Gastroesophageal sphincter (tissue), 4 donors: Measurements from ENCODE around the gene SH3GL3. TPM values are rescaled to one million over a fixed set of nuclear protein-coding genes. Genes with fewer than 3 reads are reported as not detected.

Experiments
- ATAC-seq: fragments of 150-250 bp; one replicate; pipeline ENCODE4 v1.9.1; 2016; ENCODE audit warnings: mild to moderate bottlenecking, moderate library complexity
- H3K27ac ChIP-seq, 4 donors: fragments of 200-600 bp; sonication (generic) in 3 of 4; 1 replicate in 3 of 4; 2 replicates in 1 of 4; pipeline ENCODE4 v1.5.1; 2016 to 2019
- H3K27me3 ChIP-seq: fragments of 200-600 bp; sonication (generic); one replicate; pipeline ENCODE4 v1.5.1; 2019
- H3K36me3 ChIP-seq, 2 donors: fragments of 200-600 bp; sonication (generic); one replicate each; pipeline ENCODE4 v1.5.1; 2019; ENCODE audit warnings: control low read depth in 1 of 2
- H3K4me1 ChIP-seq, 3 donors: fragments of 200-600 bp; sonication (generic); 1 replicate in 2 of 3; 2 replicates in 1 of 3; pipeline ENCODE4 v1.5.1; 2016 to 2019; ENCODE audit warnings: control low read depth in 2 of 3
- H3K4me3 ChIP-seq, 2 donors: fragments of 200-600 bp; sonication (generic); one replicate each; pipeline ENCODE4 v1.5.1; 2019; ENCODE audit warnings: mild to moderate bottlenecking in 1 of 2, moderate library complexity in 1 of 2
- H3K9me3 ChIP-seq, 3 donors: fragments of 200-600 bp; sonication (generic); one replicate each; pipeline ENCODE4 v1.5.1; 2017 to 2019; ENCODE audit warnings: control low read depth in 2 of 3
- CTCF ChIP-seq, 4 experiments: fragments of 200-600 bp in 2 of 4; fragments of 450-650 bp in 2 of 4; sonication (generic) in 1 of 4; IDR thresholded peaks; one replicate each; pipeline ENCODE4 v1.5.1; 2017 to 2019; ENCODE audit warnings: antibody characterized with exemption in 4 of 4, mild to moderate bottlenecking in 2 of 4, moderate library complexity in 2 of 4
- EP300 ChIP-seq: sonication (generic); formaldehyde crosslinking; IDR thresholded peaks from one replicate; pipeline ENCODE4 v1.6.1; 2017; ENCODE audit warnings: antibody characterized with exemption, mild to moderate bottlenecking
- POLR2A ChIP-seq, 2 donors: fragments of 450-650 bp; IDR thresholded peaks; one replicate each; pipeline ENCODE4 v1.6.1; 2017; ENCODE audit warnings: antibody characterized with exemption in 2 of 2, mild to moderate bottlenecking in 2 of 2, moderate library complexity in 1 of 2
- POLR2AphosphoS5 ChIP-seq: sonication (generic); formaldehyde crosslinking; IDR thresholded peaks from one replicate; pipeline ENCODE4 v1.6.1; 2017; ENCODE audit warnings: antibody characterized with exemption
- WGBS, 2 donors: methylation state at CpG; one replicate each; pipeline ENCODE4 v1.1.5; 2018; ENCODE audit warnings: low coverage in 1 of 2; 5-methylcytosine and 5-hydroxymethylcytosine counted together
- total RNA-seq, 4 donors: library from RNA; depleted of rRNA; stranded (reverse); fragments of >200 nt; gene quantifications; one replicate each; pipeline ENCODE4 v1.1.0, GENCODE V29; 2016

The SH3GL3 gene
- total RNA-seq, 4 donors from 2014 or later: 0.31 to 0.94 TPM; not detected in 2

- Histone ChIP-seq H3K9me3 (no peaks in the 10 kb centered on the region), H3K27ac (no peak overlapping the region), H3K27me3 (peaks cover 11% of the 10 kb centered on the region), H3K4me3 (no peak overlapping the region), H3K4me1 (peaks cover 0 to 3% (median 0%) of the 10 kb centered on the region in 3 donors), H3K36me3 (no peaks in the 10 kb centered on the region)
- no peak for ATAC-seq
- WGBS, 2 donors: 40 to 66% methylated on average over 2 to 3 of the region's 3 CpGs
- TF ChIP-seq POLR2AphosphoS5 (no peak), EP300 (no peak), CTCF (IDR thresholded peaks at IDR 0.05) (no peak), POLR2A (IDR thresholded peaks at IDR 0.05) (no peak)
Observed at GRCh38 chr15:83556068-83556467, 108.9 kb downstream of the SH3GL3 start.

- ATAC-seq: no peak
- 73 to 88% methylated on average over 2 to 3 of the region's 7 CpGs for WGBS, 2 donors
- Histone ChIP-seq H3K27me3 (peaks cover 11% of the 10 kb centered on the region), H3K27ac (no peak overlapping the region), H3K4me1 (peaks cover 0 to 3% (median 0%) of the 10 kb centered on the region in 3 donors), H3K4me3 (no peak overlapping the region), H3K9me3 (no peaks in the 10 kb centered on the region), H3K36me3 (no peaks in the 10 kb centered on the region)
- TF ChIP-seq POLR2AphosphoS5 (no peak), EP300 (no peak), CTCF (IDR thresholded peaks at IDR 0.05) (no peak), POLR2A (IDR thresholded peaks at IDR 0.05) (no peak)
Observed at GRCh38 chr15:83556754-83557153, 109.6 kb downstream of the SH3GL3 start.

GRCh38 chr15:83558146-83558545 is 111.0 kb downstream of the SH3GL3 start:
- Histone ChIP-seq H3K9me3 (no peaks in the 10 kb centered on the region), H3K27ac (no peak overlapping the region), H3K27me3 (peaks cover 11% of the 10 kb centered on the region), H3K4me3 (no peak overlapping the region), H3K36me3 (no peaks in the 10 kb centered on the region), H3K4me1 (peaks cover 0 to 3% (median 0%) of the 10 kb centered on the region in 3 donors)
- WGBS, 2 donors: 63 to 81% methylated on average over 4 to 5 of the region's 5 CpGs
- no peak for TF ChIP-seq POLR2AphosphoS5
- no peak for ATAC-seq

GRCh38 chr15:83559310-83559966 is 112.3 kb downstream of the SH3GL3 start:
- Histone ChIP-seq H3K4me3 (no peak overlapping the region), H3K27me3 (peaks cover 6% of the 10 kb centered on the region), H3K9me3 (no peaks in the 10 kb centered on the region), H3K27ac (no peak overlapping the region), H3K4me1 (peaks cover 0 to 3% (median 0%) of the 10 kb centered on the region in 3 donors), H3K36me3 (no peaks in the 10 kb centered on the region)
- WGBS, 2 donors: 4 to 8% methylated on average over 7 of the region's 7 CpGs
- no peak for TF ChIP-seq EP300
- TF ChIP-seq CTCF (IDR thresholded peaks at IDR 0.05): peak; percentile 62 to 81 (median 72)
- ATAC-seq: peak; percentile 55

GRCh38 chr15:83561661-83562060 is 114.5 kb downstream of the SH3GL3 start:
- H3K27me3 ChIP-seq: no peaks in the 10 kb centered on the region
- no peak overlapping the region for H3K4me3 ChIP-seq
- no peaks in the 10 kb centered on the region for H3K9me3 ChIP-seq
- no peaks in the 10 kb centered on the region for H3K36me3 ChIP-seq
- TF ChIP-seq EP300: no peak
- no peak for TF ChIP-seq POLR2A (IDR thresholded peaks at IDR 0.05)
- no peak for TF ChIP-seq CTCF (IDR thresholded peaks at IDR 0.05)
- TF ChIP-seq POLR2AphosphoS5: no peak
- no peak overlapping the region for H3K27ac ChIP-seq
- peaks cover 0 to 3% (median 0%) of the 10 kb centered on the region in 3 donors for H3K4me1 ChIP-seq
- no peak for ATAC-seq
